GM18870 (cell line): ENCODE measurements around the gene MAP3K8.

ENCODE experiments used
- ATAC-seq: cut with Tn5 transposase; IDR thresholded peaks from one replicate; pipeline ENCODE4 v1.9.1; 2021; ENCODE audit warnings: moderate library complexity; ENCODE audit not compliant: unreplicated experiment

MAP3K8 gene

GRCh38 chr10:30489346-30489745 is 55.4 kb downstream of the MAP3K8 start:
- ATAC-seq = no peak

- no peak for ATAC-seq
Observed at GRCh38 chr10:30490289-30491000, 56.5 kb downstream of the MAP3K8 start.

GRCh38 chr10:30491204-30491915 is 57.4 kb downstream of the MAP3K8 start:
- ATAC-seq = no peak

GRCh38 chr10:30491916-30492515 is 58.0 kb downstream of the MAP3K8 start:
- ATAC-seq = no peak

- no peak for ATAC-seq
Observed at GRCh38 chr10:30493609-30494530, 59.9 kb downstream of the MAP3K8 start.

- no peak for ATAC-seq
Observed at GRCh38 chr10:30494558-30494957, 60.6 kb downstream of the MAP3K8 start.

GRCh38 chr10:30495687-30496086 is 61.7 kb downstream of the MAP3K8 start:
- ATAC-seq = no peak

- no peak for ATAC-seq
Observed at GRCh38 chr10:30499816-30500215, 65.8 kb downstream of the MAP3K8 start.

GRCh38 chr10:30500534-30500933 is 66.5 kb downstream of the MAP3K8 start:
- no peak for ATAC-seq

- ATAC-seq = no peak
Observed at GRCh38 chr10:30500963-30501504, 67.0 kb downstream of the MAP3K8 start.

- ATAC-seq = no peak
Observed at GRCh38 chr10:30502266-30503060, 68.5 kb downstream of the MAP3K8 start.

GRCh38 chr10:30503700-30504266 is 69.8 kb downstream of the MAP3K8 start:
- no peak for ATAC-seq

- no peak for ATAC-seq
Observed at GRCh38 chr10:30505543-30506298, 71.7 kb downstream of the MAP3K8 start.

- ATAC-seq = no peak
Observed at GRCh38 chr10:30509508-30509907, 75.5 kb downstream of the MAP3K8 start.

GRCh38 chr10:30510184-30510931 is 76.4 kb downstream of the MAP3K8 start:
- ATAC-seq = peak; percentile 81

GRCh38 chr10:30510932-30511700 is 77.1 kb downstream of the MAP3K8 start:
- no peak for ATAC-seq
